Omental fat pad (tissue), 4 donors: ENCODE measurements around the gene GYS1. TPM values are rescaled to one million over a fixed set of nuclear protein-coding genes. Genes with fewer than 3 reads are reported as not detected.
"Not testable (repeated sequence)": the region's sequence is repeated elsewhere in the genome, so short reads cannot be mapped to it uniquely, and the experiment has no call there.

ENCODE experiments used
- ATAC-seq: fragments of 150-250 bp; one replicate; pipeline ENCODE4 v1.9.1; 2016; ENCODE audit warnings: mild to moderate bottlenecking, moderate library complexity; ENCODE audit not compliant: low FRiP score
- DNase-seq: peaks from one replicate; pipeline ENCODE4 v3.0.0-alpha.2; 2019; ENCODE audit warnings: low spot score
- total RNA-seq, 4 donors: library from RNA; depleted of rRNA; stranded (reverse); fragments of >200 nt; gene quantifications; one replicate each; pipeline ENCODE4 v1.1.0, GENCODE V29; 2016
- TF ChIP-seq, protein P1 (sequence below), 3 donors: fragments of 450-650 bp; IDR thresholded peaks; one replicate each; pipeline ENCODE4 v1.5.1; 2016 to 2017; ENCODE audit warnings: antibody characterized with exemption in 3 of 3, mild to moderate bottlenecking in 3 of 3, moderate library complexity in 2 of 3

GYS1 gene
- 10 to 100 TPM; 34.3 to 41.0 (median 38.8) TPM for total RNA-seq

DNA sequence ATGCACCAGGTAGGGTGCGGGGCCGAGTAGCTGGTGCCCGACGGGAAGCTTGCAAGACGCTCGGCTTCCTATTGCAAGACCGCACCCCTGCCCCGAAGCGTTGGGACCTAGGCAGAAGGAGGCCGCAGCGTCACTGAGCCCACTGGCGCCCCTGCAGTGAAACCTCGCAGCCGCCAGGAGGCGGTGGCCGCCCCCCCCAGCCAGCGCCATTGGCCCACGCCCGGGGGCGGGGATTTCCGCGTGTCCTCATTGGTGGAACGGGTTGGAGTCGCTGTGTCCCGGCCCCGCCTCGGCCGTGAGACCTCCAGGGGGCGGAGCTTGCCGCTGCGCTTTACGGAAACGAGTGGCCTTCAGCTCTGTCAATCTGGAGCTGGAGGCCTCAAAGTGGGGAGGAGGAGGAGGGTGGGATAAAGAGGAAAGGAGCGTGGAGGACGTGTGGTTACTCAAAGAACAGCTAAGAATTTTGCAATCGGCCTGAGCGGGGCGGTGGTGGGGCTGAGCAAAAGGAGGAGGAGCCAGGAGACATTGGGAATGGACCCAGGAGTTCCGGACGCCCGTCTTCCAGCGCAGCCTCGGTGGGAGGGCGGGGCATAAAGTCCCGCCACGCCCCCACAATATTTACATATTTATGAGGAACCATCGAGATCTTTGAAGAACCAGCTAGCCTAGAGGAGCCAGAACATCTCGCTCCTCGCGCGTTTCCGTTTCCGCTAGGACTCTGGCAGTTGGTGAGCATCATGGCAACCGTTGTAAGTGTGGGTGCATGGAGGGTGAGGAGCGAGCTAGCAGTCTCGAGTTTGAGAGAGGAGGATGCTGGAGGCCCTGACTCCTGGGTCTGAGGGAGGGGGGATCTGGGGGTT, at the start of gene GYS1, which contains the start of gene RUVBL2:
Gene GYS1 (minus strand): TSS at position 135 of the 860 bp plus-strand sequence. CDS start 197 bp downstream, outside the sequence.
Gene RUVBL2 (plus strand): TSS at position 713 of the 860 bp plus-strand sequence. CDS start 25 bp downstream, at position 738.
- TF ChIP-seq, protein P1, sequence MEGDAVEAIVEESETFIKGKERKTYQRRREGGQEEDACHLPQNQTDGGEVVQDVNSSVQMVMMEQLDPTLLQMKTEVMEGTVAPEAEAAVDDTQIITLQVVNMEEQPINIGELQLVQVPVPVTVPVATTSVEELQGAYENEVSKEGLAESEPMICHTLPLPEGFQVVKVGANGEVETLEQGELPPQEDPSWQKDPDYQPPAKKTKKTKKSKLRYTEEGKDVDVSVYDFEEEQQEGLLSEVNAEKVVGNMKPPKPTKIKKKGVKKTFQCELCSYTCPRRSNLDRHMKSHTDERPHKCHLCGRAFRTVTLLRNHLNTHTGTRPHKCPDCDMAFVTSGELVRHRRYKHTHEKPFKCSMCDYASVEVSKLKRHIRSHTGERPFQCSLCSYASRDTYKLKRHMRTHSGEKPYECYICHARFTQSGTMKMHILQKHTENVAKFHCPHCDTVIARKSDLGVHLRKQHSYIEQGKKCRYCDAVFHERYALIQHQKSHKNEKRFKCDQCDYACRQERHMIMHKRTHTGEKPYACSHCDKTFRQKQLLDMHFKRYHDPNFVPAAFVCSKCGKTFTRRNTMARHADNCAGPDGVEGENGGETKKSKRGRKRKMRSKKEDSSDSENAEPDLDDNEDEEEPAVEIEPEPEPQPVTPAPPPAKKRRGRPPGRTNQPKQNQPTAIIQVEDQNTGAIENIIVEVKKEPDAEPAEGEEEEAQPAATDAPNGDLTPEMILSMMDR (IDR thresholded peaks at IDR 0.05), result peak in 2 of 3 donors; percentile 96 to 99
- peak; percentile 97 for ATAC-seq
- peak; percentile 95 for DNase-seq

DNA sequence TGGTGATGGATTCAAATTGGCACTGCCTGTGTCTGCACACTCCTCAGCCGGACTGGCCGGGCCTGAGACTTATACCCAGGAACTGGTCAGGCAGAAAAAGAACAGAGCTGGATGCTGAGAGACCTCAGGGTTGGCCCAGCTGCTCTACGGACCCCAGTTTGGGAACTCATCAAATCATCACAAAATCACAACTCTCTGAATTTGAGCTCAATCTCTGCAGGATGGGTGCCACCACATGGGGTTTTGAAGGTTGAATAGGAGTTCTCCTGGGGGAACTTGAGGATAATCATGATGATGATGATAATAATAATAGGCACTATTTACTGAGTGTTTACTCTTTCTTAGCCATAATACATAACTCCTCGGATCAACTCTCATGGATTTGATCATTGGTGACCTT, 49.6 kb upstream of the GYS1 start:
- not testable (repeated sequence) for DNase-seq, ATAC-seq

DNA sequence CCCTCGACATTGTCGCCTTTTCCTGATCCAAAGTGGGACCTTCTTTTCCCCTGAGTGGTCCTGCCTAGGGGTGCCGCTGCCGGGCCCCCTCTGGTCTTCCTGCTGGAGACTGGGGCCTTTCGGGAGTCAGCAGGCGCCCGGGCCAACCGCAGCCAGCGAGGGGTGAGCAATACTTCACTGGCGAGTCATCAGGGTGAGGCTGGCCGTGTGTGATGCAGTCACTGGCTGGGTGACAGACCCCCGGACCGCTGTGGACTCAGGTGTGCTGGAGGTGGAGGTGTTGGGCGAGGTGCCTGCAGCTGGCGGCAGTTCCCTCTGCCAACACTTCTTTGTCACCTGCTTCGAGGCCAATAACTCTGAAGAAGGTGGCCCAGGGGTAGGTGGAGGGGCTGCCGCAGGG, 49.1 kb upstream of the GYS1 start:
- TF ChIP-seq, protein P1 (IDR thresholded peaks at IDR 0.05), result no peak
- no peak for ATAC-seq
- DNase-seq, result no peak

DNA sequence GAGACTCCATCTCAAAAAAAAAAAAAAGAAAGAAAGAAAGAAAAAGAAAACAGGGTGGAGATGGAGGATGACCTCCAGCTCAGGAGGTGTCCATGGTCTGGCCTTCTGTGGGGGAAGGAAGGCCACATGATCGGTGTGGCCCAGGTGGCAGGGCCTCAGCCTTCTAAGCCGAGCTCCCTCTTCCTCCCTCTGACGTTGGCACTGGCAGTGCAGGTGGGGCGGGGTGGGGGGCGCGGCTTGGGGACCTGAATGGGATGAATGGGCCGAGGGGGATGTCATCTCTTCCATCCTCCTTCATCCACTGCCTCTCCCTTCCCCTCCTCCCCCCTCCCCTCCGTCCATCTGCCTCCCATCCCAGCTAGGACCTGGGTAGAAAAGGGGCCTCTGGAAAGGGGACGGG, 46.6 kb upstream of the GYS1 start:
- not testable (repeated sequence) for ATAC-seq, DNase-seq

DNA sequence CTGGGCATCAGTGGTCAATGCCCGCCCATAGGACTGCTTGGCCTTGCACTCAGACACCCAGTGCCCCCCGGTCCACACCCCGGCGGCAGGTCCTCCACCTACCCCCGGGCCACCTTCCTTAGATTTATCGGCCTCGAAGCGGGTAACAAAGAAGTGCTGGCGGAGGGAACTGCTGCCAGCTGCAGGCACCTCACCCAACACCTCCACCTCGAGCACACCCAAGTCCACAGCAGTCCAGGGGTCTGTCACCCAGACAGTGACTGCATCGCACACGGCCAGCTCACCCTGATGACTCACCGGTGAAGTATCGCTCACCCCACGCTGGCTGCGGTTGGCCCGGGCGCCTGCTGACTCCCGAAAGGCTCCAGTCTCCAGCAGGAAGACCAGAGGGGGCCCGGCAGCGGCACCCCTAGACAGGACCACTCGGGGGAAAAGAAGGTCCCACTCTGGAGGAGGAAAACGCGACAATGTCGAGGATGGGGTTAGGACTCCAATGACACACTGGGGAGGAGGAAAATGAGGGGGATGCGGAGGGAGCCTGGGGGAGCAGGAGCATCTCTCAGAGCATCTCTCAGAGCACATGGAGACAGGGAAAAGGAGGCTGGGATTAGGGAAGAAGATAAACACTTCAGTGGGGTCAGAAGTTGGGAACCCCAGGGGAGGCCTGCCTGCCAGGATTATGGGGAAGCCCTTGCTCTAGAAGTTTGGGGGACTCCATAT, 45.6 kb upstream of the GYS1 start:
- not testable (repeated sequence) for ATAC-seq, DNase-seq

DNA sequence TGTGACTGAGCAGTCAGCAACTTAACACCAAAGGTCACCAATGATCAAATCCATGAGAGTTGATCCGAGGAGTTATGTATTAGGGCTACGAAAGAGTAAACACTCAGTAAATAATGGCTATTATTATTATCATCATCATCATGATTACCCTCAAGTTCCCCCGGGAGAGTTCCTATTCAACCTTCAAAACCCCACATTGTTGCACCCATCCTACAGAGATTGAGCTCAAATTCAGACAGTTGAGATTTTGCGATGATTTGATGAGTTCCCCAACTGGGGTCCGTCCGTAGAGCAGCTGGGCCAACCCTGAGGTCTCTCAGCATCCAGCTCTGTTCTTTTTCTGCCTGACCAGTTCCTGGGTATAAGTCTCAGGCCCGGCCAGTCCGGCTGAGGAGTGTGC, 45.0 kb upstream of the GYS1 start:
- DNase-seq, ATAC-seq: not testable (repeated sequence)

DNA sequence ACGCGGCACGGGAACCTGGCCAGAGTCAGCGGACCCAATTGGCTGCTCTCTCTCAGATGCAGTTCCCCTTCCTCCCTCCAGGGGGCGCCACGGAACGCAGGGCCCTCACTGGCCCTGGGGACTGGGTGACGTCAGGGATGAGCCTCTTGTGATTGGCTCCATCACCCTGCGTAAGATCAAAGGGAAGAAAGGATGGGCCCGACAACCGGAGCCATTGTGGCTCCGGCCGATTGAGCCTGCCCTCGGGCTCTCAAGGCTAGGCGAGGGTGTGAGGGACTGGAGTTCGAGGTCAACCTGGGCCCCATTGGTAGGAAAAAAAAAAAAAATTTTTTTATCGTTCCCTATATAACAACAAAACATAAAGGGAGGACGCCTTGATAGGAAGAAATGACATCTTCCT, 43.7 kb upstream of the GYS1 start, which contains the start of gene CGB1:
Gene CGB1 (minus strand): TSS at position 81 of the 400 bp plus-strand sequence. CDS start 184 bp downstream, outside the sequence.
- not testable (repeated sequence) for ATAC-seq, DNase-seq

DNA sequence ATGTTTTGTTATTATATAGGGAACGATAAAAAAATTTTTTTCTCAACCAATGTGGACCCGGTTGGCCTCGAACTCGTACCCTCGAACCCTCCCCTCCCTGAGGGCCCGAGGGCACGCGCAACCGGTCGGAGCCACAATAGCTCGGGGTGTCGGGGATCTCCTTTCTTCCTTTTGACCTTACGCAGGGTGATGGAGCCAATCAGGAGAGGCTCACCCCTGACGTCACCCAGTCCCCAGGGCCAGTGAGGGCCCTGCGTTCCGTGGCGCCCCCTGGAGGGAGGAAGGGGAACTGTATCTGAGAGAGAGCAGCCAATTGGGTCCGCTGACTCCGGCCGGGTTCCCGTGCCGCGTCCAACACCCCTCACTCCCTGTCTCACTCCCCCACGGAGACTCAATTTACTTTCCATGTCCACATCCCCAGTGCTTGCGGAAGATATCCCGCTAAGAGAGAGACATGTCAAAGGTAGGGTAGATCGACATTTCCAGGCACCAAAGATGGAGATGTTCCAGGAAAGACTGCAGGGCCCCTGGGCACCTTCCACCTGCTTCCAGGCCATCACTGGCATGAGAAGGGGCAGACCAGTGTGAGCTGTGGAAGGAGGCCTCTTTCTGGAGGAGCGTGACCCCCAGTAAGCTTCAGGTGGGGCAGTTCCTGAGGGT, 38.7 kb upstream of the GYS1 start, which contains the start of gene CGB2:
Gene CGB2 (plus strand): TSS at position 249 of the 660 bp plus-strand sequence. CDS start 206 bp downstream, at position 455.
- not testable (repeated sequence) for ATAC-seq, DNase-seq

DNA sequence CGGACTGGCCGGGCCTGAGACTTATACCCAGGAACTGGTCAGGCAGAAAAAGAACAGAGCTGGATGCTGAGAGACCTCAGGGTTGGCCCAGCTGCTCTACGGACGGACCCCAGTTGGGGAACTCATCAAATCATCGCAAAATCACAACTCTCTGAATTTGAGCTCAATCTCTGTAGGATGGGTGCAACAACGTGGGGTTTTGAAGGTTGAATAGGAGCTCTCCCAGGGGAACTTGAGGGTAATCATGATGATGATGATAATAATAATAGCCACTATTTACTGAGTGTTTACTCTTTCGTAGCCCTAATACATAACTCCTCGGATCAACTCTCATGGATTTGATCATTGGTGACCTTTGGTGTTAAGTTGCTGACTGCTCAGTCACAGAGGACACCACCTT, 37.2 kb upstream of the GYS1 start:
- not testable (repeated sequence) for DNase-seq, ATAC-seq

DNA sequence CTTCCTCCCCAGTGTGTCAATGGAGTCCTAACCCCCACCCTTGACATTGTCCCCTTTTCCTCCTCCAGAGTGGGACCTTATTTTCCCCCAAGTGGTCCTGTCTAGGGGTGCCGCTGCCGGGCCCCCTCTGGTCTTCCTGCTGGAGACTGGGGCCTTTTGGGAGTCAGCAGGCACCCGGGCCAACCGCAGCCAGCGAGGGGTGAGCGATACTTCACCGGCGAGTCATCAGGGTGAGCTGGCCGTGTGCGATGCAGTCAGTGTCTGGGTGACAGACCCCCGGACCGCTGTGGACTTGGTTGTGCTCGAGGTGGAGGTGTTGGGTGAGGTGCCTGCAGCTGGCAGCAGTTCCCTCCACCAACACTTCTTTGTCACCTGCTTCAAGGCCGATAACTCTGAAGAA, 36.6 kb upstream of the GYS1 start:
- DNase-seq, ATAC-seq: not testable (repeated sequence)

DNA sequence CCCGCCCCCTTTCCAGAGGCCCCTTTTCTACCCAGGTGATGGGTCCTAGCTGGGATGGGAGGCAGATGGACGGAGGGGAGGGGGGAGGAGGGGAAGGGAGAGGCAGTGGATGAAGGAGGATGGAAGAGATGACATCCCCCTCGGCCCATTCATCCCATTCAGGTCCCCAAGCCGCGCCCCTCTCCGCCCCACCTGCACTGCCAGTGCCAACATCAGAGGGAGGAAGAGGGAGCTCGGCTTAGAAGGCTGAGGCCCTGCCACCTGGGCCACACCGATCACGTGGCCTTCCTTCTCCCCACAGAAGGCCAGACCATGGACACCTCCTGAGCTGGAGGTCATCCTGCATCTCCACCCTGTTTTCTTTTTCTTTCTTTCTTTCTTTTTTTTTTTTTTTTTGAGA, 35.6 kb upstream of the GYS1 start:
- not testable (repeated sequence) for ATAC-seq, DNase-seq

DNA sequence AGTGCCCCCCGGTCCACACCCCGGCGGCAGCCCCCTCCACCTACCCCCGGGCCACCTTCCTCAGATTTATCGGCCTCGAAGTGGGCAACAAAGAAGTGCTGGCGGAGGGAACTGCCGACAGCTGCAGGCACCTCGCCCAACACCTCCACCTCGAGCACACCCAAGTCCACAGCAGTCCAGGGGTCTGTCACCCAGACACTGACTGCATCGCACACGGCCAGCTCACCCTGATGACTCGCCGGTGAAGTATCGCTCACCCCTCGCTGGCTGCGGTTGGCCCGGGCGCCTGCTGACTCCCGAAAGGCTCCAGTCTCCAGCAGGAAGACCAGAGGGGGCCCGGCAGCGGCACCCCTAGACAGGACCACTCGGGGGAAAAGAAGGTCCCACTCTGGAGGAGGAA, 32.5 kb upstream of the GYS1 start:
- DNase-seq, ATAC-seq: not testable (repeated sequence)

DNA sequence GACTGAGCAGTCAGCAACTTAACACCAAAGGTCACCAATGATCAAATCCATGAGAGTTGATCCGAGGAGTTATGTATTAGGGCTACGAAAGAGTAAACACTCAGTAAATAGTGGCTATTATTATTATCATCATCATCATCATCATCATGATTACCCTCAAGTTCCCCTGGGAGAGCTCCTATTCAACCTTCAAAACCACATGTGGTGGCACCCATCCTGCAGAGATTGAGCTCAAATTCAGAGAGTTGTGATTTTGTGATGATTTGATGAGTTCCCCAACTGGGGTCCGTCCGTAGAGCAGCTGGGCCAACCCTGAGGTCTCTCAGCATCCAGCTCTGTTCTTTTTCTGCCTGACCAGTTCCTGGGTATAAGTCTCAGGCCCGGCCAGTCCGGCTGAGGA, 32.0 kb upstream of the GYS1 start:
- not testable (repeated sequence) for ATAC-seq, DNase-seq

DNA sequence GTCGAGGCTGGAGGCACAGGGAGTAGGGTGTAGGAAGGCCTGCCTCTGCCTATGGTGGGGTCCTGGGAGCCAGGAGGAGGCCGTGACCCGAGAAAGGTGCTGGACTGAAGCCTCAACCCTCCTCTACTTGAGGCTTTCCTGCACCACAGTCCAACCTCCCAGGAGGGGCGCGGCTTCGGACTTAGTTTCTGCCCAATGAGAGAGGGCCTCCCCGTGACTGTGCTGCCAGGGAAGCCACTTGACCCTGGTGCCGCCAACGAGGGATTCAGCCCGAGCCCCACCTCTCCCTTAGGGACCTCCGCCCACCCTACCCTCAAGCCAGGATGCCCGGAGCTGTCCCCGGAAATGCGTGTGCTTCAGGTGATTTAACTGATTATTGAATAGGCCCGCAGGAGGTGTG, 31.1 kb upstream of the GYS1 start, which contains the start of gene CGB3:
Gene CGB3 (minus strand): TSS at position 101 of the 400 bp plus-strand sequence. CDS start 362 bp downstream, outside the sequence.
- ATAC-seq, DNase-seq: not testable (repeated sequence)
